Coronary artery (tissue), 2 donors: Measurements from ENCODE around the gene DCBLD1.

Experiments used
- DNase-seq: peaks from one replicate; pipeline ENCODE4 v3.0.0-alpha.2; 2017; ENCODE audit warnings: low spot score
- H3K27ac ChIP-seq, 2 donors: fragments of 200-600 bp; sonication (generic); one replicate each; pipeline ENCODE4 v1.5.1; 2016 to 2019
- H3K4me3 ChIP-seq: fragments of 200-600 bp; sonication (generic); 2 replicates; pipeline ENCODE4 v1.5.1; 2016; ENCODE audit warnings: mild to moderate bottlenecking, moderate library complexity
- CTCF ChIP-seq: fragments of 200-600 bp; sonication (generic); IDR thresholded peaks from one replicate; pipeline ENCODE4 v1.5.1; 2019; ENCODE audit warnings: antibody characterized with exemption

The DCBLD1 gene

GRCh38 chr6:117498159-117498558 is 15.7 kb downstream of the DCBLD1 start:
- peak overlapping the region; percentile 15 to 65 for H3K27ac ChIP-seq
- H3K4me3 ChIP-seq = peak overlapping the region; percentile 28
- no peak for DNase-seq
- no peak for TF ChIP-seq CTCF

DNA sequence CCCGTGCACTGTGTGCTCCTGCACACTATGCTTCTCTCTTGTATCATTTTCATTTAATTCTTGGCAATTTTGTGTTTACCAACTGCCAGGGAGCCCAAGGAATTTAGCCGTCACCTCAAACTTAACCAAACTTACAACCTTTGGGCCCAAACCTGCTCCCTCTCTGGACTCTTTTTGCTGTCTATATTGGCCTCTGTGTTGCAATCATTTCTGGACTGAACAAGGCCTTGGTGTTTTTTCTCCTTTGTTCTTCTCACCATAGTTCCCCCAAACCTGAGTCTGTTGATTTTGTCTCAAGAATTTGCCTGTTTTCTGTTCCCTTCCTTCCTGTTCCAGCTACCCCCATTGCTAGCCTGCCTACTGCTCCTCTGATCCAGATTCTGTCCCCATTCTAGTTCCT is 19.2 kb downstream of the DCBLD1 start:
- Histone ChIP-seq H3K4me3 (no peak overlapping the region), H3K27ac (no peak overlapping the region)
- no peak for DNase-seq
- TF ChIP-seq CTCF = no peak

DNA sequence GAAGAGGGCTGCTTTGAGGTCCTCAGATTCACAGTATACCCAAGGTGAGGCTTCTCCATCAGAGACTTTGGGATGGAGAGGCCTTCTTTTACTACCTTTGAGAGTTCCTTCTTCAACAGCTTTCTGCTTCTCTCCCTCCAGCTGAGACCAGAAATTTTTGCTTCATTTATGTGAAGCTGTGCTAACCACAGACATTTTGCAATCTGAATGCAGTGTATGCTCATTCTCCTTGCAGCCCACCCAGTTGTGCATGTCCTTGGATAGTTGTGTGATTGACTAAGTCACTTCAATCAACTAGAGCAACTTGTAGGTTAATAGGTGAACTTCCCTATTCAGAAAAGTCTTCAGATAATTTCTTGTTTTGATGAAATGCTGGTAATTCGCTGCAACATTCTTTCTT is 20.1 kb downstream of the DCBLD1 start:
- no peak for DNase-seq
- Histone ChIP-seq H3K27ac (no peak overlapping the region), H3K4me3 (no peak overlapping the region)
- TF ChIP-seq CTCF = no peak

GRCh38 chr6:117503211-117503610 is 20.7 kb downstream of the DCBLD1 start:
- TF ChIP-seq CTCF = no peak
- no peak overlapping the region for H3K27ac ChIP-seq
- H3K4me3 ChIP-seq = no peak overlapping the region
- no peak for DNase-seq

DNA sequence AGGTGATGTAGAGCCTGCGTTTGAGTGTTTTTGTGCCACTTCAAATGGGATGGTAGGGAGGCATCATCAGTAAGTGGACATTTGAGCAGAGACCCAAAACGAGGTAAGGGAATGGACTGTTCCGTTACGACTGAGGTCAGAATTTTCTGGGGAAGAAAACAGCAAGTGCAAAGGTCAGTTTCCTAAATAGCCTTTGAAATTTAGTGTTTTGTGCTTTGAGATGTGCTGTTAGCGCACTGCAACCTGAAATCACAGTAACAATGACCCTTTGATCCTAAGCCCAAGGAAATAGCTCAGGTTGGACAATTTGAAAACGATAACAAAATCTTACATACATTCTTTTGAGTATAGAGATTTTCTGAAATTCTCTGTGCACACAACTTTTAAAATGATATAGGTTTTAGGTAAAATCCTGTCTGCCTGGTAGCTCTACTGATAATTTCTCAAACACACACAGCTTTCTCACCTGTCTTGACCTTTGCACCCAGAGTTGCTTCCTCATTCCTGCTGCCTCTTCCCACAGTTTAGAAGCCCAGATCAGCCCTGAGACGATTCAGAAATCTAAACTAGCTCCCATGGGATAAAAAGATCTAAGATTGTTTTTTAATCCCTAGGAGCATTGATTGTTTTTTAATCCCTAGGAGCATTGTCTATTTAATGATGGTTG is 22.1 kb downstream of the DCBLD1 start:
- TF ChIP-seq CTCF = no peak
- H3K27ac ChIP-seq = no peak overlapping the region
- H3K4me3 ChIP-seq = no peak overlapping the region
- DNase-seq = no peak

- TF ChIP-seq CTCF = no peak
- no peak for DNase-seq
- Histone ChIP-seq H3K4me3 (no peak overlapping the region), H3K27ac (no peak overlapping the region)
These were observed 22.8 kb downstream of the DCBLD1 start for GRCh38 chr6:117505311-117505710.

- Histone ChIP-seq H3K27ac (no peak overlapping the region), H3K4me3 (no peak overlapping the region)
- DNase-seq = no peak
- TF ChIP-seq CTCF = no peak
These were observed 23.8 kb downstream of the DCBLD1 start for GRCh38 chr6:117506180-117506835.
